ENCODE results near the gene SLC17A5.
"Not testable (repeated sequence)": the region's sequence is repeated elsewhere in the genome, so short reads cannot be mapped to it uniquely, and the experiment has no call there.

Gene SLC17A5

DNA sequence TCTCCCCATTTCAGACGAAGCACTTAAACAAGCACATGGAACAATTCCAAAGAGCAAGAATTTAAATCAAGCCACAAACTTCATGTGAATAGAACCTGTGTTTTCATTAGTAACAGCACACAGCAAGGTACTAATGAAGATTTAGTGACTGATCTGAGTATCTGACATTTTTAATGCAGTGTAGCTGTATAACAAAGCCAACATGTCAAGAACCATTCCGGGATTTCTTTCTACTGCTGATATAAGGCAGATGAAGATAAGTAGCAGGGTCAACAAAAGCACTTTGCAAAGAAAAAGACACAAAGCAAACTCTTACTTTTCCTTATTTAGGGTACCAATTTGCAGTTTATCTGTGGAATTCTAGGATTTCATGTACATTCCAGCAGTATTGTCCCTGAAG is 11.3 kb downstream of the SLC17A5 start:
- H3K27ac ChIP-seq (ENCODE audit: low read length): no peak overlapping the region
- no peak overlapping the region for H3K9ac ChIP-seq (ENCODE audit: low read length in 2 of 2)
- H3K27me3 ChIP-seq (ENCODE audit: control insufficient read depth in 1 of 2, insufficient read depth in 2 of 2, low read length in 2 of 2): no peaks in the 10 kb centered on the region
- H3K4me3 ChIP-seq (ENCODE audit: low read length in 2 of 2): no peak overlapping the region
- H3K36me3 ChIP-seq (ENCODE audit: control insufficient read depth in 2 of 2, insufficient read depth in 2 of 2, low read length in 2 of 2): peaks cover 3 to 10% of the 10 kb centered on the region in 2 donors
- no peaks in the 10 kb centered on the region for H3K9me3 ChIP-seq (ENCODE audit: control insufficient read depth in 2 of 2, low read length in 2 of 2)
- H3K4me1 ChIP-seq (ENCODE audit: control insufficient read depth, insufficient read depth, low read length): no peaks in the 10 kb centered on the region

DNA sequence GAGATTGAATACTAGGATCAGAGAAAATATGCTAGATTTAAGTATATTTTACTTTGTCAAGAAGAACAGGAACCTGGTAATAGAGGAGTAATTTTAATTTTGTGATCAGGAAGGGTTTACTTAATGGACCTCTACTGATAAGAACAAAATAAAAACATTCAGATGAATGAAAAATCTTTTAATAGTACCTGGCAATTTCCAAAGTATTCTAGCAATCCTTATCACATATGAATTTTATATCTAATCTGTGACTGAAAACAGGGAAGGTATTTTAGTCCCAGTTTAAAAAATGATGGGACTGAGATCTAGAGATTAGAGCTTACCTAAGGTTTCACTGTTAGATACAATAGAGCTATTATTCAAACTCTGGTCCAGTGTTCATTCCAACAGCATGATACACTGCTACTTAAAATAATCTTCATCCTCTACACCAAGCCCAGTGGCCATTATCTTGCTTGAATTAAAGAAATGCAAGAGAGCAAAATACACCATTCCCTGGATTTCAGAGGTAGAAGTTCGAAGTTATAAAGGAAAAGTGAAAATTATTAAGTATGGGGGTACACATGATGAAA is 13.5 kb downstream of the SLC17A5 start:
- H3K27ac ChIP-seq (ENCODE audit: low read length): no peak overlapping the region
- peaks cover 3 to 15% of the 10 kb centered on the region in 2 donors for H3K36me3 ChIP-seq (ENCODE audit: control insufficient read depth in 2 of 2, insufficient read depth in 2 of 2, low read length in 2 of 2)

DNA sequence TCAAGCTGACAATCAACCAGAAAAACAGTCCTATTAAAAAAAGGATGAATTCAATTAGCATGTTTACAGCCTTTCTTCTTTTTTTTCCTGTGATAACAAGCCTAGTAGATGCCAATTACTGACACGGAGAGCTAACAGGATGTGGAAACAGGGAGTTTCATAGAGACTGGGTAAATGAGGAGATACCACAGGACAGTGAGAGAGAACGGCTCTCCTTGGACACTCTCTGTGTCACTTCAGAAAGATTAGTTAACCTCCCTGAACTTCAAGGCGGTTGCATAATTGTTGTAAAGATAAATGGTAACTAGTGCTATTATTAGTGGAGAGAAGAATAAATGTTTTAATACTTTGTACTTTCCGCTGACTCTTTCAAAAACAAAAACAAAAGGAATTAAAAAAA is 14.8 kb downstream of the SLC17A5 start:
- no peak overlapping the region for H3K9ac ChIP-seq (ENCODE audit: low read length in 2 of 2)
- no peak overlapping the region for H3K27ac ChIP-seq (ENCODE audit: low read length)
- no peak overlapping the region for H3K4me3 ChIP-seq (ENCODE audit: low read length in 2 of 2)
- H3K27me3 ChIP-seq (ENCODE audit: control insufficient read depth in 1 of 2, insufficient read depth in 2 of 2, low read length in 2 of 2): no peaks in the 10 kb centered on the region
- no peaks in the 10 kb centered on the region for H3K4me1 ChIP-seq (ENCODE audit: control insufficient read depth, insufficient read depth, low read length)
- no peaks in the 10 kb centered on the region for H3K9me3 ChIP-seq (ENCODE audit: control insufficient read depth in 2 of 2, low read length in 2 of 2)
- peaks cover 3 to 15% of the 10 kb centered on the region in 2 donors for H3K36me3 ChIP-seq (ENCODE audit: control insufficient read depth in 2 of 2, insufficient read depth in 2 of 2, low read length in 2 of 2)

More for the DNA sequence above, 13.5 kb downstream of the SLC17A5 start:
- Histone ChIP-seq H3K4me3 (ENCODE audit: low read length in 2 of 2) (no peak overlapping the region), H3K27me3 (ENCODE audit: control insufficient read depth in 1 of 2, insufficient read depth in 2 of 2, low read length in 2 of 2) (no peaks in the 10 kb centered on the region), H3K4me1 (ENCODE audit: control insufficient read depth, insufficient read depth, low read length) (no peaks in the 10 kb centered on the region), H3K9me3 (ENCODE audit: control insufficient read depth in 2 of 2, low read length in 2 of 2) (no peaks in the 10 kb centered on the region), H3K9ac (ENCODE audit: low read length in 2 of 2) (no peak overlapping the region)

DNA sequence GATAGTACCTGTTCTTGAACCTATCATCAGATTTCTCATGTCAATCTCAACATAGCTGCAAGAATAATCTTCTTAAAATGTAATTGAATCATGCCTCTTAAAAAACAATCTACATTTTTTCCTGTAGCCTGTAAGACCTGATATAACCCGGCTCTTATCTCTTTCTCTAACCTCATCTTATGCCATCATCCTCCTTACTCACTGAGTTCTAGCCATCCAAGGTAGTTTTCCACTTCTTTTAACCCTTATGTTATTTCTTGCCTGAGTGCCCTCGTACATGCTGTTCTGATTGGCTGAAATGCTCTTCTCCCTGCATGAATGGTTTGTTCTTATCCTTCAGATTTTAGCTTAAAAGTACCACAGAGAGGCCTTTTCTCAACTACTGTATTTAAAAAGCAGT is 16.4 kb downstream of the SLC17A5 start:
- Histone ChIP-seq H3K36me3 (ENCODE audit: control insufficient read depth in 2 of 2, insufficient read depth in 2 of 2, low read length in 2 of 2) (peaks cover 5 to 13% of the 10 kb centered on the region in 2 donors), H3K9me3 (ENCODE audit: control insufficient read depth in 2 of 2, low read length in 2 of 2) (no peaks in the 10 kb centered on the region), H3K27me3 (ENCODE audit: control insufficient read depth in 1 of 2, insufficient read depth in 2 of 2, low read length in 2 of 2) (no peaks in the 10 kb centered on the region), H3K27ac (ENCODE audit: low read length) (no peak overlapping the region), H3K4me1 (ENCODE audit: control insufficient read depth, insufficient read depth, low read length) (no peaks in the 10 kb centered on the region), H3K4me3 (ENCODE audit: low read length in 2 of 2) (no peak overlapping the region), H3K9ac (ENCODE audit: low read length in 2 of 2) (no peak overlapping the region)

DNA sequence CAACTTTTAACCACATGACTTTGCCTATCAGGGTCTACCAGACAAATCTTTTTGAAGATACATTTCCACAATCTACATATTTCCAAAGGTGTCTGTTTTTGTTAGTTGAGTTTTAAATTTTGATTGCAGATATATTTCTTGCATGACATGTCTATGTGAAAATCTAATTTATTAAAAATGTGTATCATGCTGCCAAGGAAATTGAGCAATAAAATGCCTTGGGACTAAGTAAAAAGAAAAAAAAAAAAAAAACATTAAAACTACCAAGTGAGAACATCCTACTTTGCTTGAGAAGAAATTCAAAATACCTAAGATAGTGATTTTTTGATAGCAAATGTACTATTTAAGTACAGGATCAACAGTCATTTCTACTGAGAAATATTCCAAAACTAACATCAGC is 17.7 kb downstream of the SLC17A5 start:
- H3K36me3 ChIP-seq (ENCODE audit: control insufficient read depth in 2 of 2, insufficient read depth in 2 of 2, low read length in 2 of 2): peaks cover 10 to 17% of the 10 kb centered on the region in 2 donors
- H3K9ac ChIP-seq (ENCODE audit: low read length in 2 of 2): no peak overlapping the region
- H3K4me3 ChIP-seq (ENCODE audit: low read length in 2 of 2): no peak overlapping the region
- no peaks in the 10 kb centered on the region for H3K4me1 ChIP-seq (ENCODE audit: control insufficient read depth, insufficient read depth, low read length)
- H3K27me3 ChIP-seq (ENCODE audit: control insufficient read depth in 1 of 2, insufficient read depth in 2 of 2, low read length in 2 of 2): no peaks in the 10 kb centered on the region
- no peak overlapping the region for H3K27ac ChIP-seq (ENCODE audit: low read length)
- H3K9me3 ChIP-seq (ENCODE audit: control insufficient read depth in 2 of 2, low read length in 2 of 2): no peaks in the 10 kb centered on the region

DNA sequence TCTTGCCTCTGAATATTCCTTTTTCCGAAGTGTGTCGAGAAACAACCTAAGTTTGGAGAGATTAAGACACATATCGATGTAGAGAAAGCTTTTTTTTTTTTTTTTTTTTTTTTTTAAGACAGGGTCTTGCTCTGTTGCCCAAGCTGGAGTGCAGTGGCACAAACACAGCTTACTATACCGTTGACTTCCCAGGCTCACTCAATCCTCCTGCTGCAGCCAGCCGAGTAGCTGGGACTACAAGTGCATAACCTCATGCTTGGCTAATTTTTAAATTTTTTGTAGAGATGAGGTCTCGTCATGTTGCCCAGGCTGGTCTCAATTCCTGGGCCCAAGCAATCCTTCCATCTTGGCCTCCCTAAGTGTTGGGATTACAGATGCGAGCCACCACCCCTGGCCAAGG is 21.4 kb downstream of the SLC17A5 start:
- H3K36me3 ChIP-seq (ENCODE audit: control insufficient read depth in 2 of 2, insufficient read depth in 2 of 2, low read length in 2 of 2): peaks cover 20 to 29% of the 10 kb centered on the region in 2 donors

DNA sequence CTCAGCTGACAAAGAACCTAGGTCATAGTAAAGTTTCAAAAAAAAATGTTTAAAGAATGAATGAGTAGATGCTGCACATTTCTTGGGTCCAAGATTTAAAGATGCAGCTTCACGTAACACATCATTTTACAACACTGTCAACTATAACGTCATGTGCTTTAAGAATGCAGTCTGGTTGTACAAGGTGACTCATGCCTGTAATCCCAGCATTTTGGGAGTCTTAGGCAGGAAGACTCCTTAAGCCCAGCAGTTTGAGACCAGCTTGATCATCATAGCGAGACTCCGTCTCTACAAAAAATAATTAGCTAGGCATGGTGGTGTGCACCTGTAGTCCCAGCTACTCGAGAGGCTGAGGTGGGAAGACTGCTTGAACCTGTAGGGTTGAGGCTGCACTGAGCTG is 21.9 kb downstream of the SLC17A5 start:
- H3K27me3 ChIP-seq (ENCODE audit: control insufficient read depth in 1 of 2, insufficient read depth in 2 of 2, low read length in 2 of 2): no peaks in the 10 kb centered on the region
- H3K36me3 ChIP-seq (ENCODE audit: control insufficient read depth in 2 of 2, insufficient read depth in 2 of 2, low read length in 2 of 2): peaks cover 20 to 27% of the 10 kb centered on the region in 2 donors
- H3K27ac ChIP-seq (ENCODE audit: low read length): no peak overlapping the region

More for the DNA sequence above, 21.4 kb downstream of the SLC17A5 start:
- no peaks in the 10 kb centered on the region for H3K4me1 ChIP-seq (ENCODE audit: control insufficient read depth, insufficient read depth, low read length)
- H3K9me3 ChIP-seq (ENCODE audit: control insufficient read depth in 2 of 2, low read length in 2 of 2): no peaks in the 10 kb centered on the region
- H3K27me3 ChIP-seq (ENCODE audit: control insufficient read depth in 1 of 2, insufficient read depth in 2 of 2, low read length in 2 of 2): no peaks in the 10 kb centered on the region
- H3K27ac ChIP-seq (ENCODE audit: low read length): no peak overlapping the region
- H3K9ac ChIP-seq (ENCODE audit: low read length in 2 of 2): no peak overlapping the region
- H3K4me3 ChIP-seq (ENCODE audit: low read length in 2 of 2): no peak overlapping the region

DNA sequence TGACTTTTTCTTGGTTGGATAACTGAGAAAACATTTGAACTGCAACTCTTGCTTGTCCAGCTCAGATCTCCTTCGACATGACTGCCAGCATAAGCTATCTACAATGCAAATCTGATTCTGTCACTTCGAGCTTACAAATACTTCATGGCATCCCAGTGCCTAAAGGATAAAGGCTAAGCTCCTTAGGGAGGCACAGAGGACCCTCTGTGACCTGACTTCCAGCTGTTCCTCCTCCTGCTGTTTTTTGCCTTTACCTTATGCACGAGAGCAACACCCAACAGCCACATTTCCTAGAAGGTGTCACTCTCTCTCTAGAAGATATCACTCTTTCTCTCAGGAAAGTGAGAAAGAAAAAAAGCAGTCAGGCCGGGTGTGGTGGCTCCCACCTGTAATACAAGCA is 23.4 kb downstream of the SLC17A5 start:
- Histone ChIP-seq H3K27me3 (ENCODE audit: control insufficient read depth in 1 of 2, insufficient read depth in 2 of 2, low read length in 2 of 2) (no peaks in the 10 kb centered on the region), H3K27ac (ENCODE audit: low read length) (no peak overlapping the region), H3K9me3 (ENCODE audit: control insufficient read depth in 2 of 2, low read length in 2 of 2) (no peaks in the 10 kb centered on the region)

More for the DNA sequence above, 21.9 kb downstream of the SLC17A5 start:
- Histone ChIP-seq H3K4me1 (ENCODE audit: control insufficient read depth, insufficient read depth, low read length) (no peaks in the 10 kb centered on the region), H3K4me3 (ENCODE audit: low read length in 2 of 2) (no peak overlapping the region), H3K9ac (ENCODE audit: low read length in 2 of 2) (no peak overlapping the region), H3K9me3 (ENCODE audit: control insufficient read depth in 2 of 2, low read length in 2 of 2) (no peaks in the 10 kb centered on the region)

DNA sequence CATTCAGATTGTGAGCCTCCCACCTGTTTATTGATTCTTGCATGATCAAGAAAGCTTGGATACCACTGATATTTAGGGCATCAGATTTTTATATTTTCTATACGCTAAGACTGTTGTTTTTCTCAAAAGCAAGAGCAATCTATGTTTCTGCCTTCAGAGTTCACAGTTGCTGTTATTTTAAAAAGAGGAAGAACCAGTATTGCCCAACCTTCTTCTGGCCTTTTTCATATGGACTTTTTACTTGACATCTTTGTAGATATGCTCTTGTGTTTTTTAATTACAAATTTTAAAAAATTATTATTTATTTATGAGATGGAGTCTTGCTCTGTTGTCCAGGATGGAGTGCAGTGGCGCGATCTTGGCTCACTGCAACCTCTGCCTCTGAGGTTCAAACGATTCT is 28.9 kb downstream of the SLC17A5 start:
- H3K27ac ChIP-seq (ENCODE audit: low read length): no peak overlapping the region
- no peaks in the 10 kb centered on the region for H3K27me3 ChIP-seq (ENCODE audit: control insufficient read depth in 1 of 2, insufficient read depth in 2 of 2, low read length in 2 of 2)
- no peaks in the 10 kb centered on the region for H3K9me3 ChIP-seq (ENCODE audit: control insufficient read depth in 2 of 2, low read length in 2 of 2)
- no peaks in the 10 kb centered on the region for H3K4me1 ChIP-seq (ENCODE audit: control insufficient read depth, insufficient read depth, low read length)
- H3K4me3 ChIP-seq (ENCODE audit: low read length in 2 of 2): no peak overlapping the region
- no peak overlapping the region for H3K9ac ChIP-seq (ENCODE audit: low read length in 2 of 2)
- H3K36me3 ChIP-seq (ENCODE audit: control insufficient read depth in 2 of 2, insufficient read depth in 2 of 2, low read length in 2 of 2): peaks cover 14 to 19% of the 10 kb centered on the region in 2 donors

More for the DNA sequence above, 23.4 kb downstream of the SLC17A5 start:
- Histone ChIP-seq H3K4me3 (ENCODE audit: low read length in 2 of 2) (no peak overlapping the region), H3K9ac (ENCODE audit: low read length in 2 of 2) (no peak overlapping the region), H3K36me3 (ENCODE audit: control insufficient read depth in 2 of 2, insufficient read depth in 2 of 2, low read length in 2 of 2) (peaks cover 23 to 28% of the 10 kb centered on the region in 2 donors), H3K4me1 (ENCODE audit: control insufficient read depth, insufficient read depth, low read length) (no peaks in the 10 kb centered on the region)

DNA sequence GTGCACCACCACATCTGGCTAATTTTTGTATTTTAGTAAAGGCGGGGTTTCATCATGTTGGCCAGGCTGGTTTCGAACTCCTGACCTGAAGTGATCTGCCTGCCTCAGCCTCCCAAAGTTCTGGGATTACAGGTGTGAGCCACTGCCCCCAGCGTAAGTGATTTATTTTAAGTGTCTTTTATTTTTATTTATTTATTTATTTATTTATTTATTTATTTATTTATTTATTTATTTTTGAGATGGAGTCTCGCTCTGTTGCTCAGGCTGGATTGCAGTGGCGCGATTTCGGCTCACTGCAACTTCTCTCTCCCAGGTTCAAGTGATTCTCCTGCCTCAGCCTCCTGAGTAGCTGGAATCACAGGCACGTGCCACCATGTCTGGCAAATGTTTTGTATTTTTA is 30.3 kb downstream of the SLC17A5 start:
- H3K27ac ChIP-seq (ENCODE audit: low read length); H3K9ac ChIP-seq (ENCODE audit: low read length in 2 of 2); H3K4me1 ChIP-seq (ENCODE audit: control insufficient read depth, insufficient read depth, low read length); H3K9me3 ChIP-seq (ENCODE audit: control insufficient read depth in 2 of 2, low read length in 2 of 2); H3K27me3 ChIP-seq (ENCODE audit: control insufficient read depth in 1 of 2, insufficient read depth in 2 of 2, low read length in 2 of 2); H3K4me3 ChIP-seq (ENCODE audit: low read length in 2 of 2): not testable (repeated sequence)
- peaks cover 12 to 18% of the 10 kb centered on the region in 2 donors for H3K36me3 ChIP-seq (ENCODE audit: control insufficient read depth in 2 of 2, insufficient read depth in 2 of 2, low read length in 2 of 2)

DNA sequence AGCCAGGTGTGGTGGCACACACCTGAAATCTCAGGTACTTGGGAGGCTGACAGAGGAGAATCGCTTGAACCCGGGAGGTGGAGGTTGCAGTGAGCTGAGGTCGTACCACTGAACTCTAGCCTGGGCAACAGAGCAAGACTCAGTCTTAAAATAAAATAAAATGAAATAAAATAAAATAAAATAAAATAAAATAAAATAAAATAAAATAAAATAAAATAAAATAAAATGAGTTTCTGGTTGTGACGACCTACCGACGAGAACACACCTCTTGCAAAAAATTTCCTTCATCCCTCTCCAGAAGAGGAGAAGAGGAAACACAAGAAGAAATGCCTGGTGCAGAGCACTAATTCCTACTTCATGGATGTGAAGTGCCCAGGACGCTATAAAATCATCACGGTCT is 35.7 kb downstream of the SLC17A5 start:
- H3K4me1 ChIP-seq (ENCODE audit: control insufficient read depth, insufficient read depth, low read length); H3K9me3 ChIP-seq (ENCODE audit: control insufficient read depth in 2 of 2, low read length in 2 of 2); H3K27ac ChIP-seq (ENCODE audit: low read length); H3K27me3 ChIP-seq (ENCODE audit: control insufficient read depth in 1 of 2, insufficient read depth in 2 of 2, low read length in 2 of 2); H3K9ac ChIP-seq (ENCODE audit: low read length in 2 of 2); H3K4me3 ChIP-seq (ENCODE audit: low read length in 2 of 2): not testable (repeated sequence)
- peaks cover 11 to 16% of the 10 kb centered on the region in 2 donors for H3K36me3 ChIP-seq (ENCODE audit: control insufficient read depth in 2 of 2, insufficient read depth in 2 of 2, low read length in 2 of 2)

Measured in stomach smooth muscle (tissue), 2 donors.